Measurements from ENCODE around the gene IGFBP4.

GRCh38 chr17:40477796-40478195 is 34.5 kb downstream of the IGFBP4 start:
- TF ChIP-seq POLR2A (IDR thresholded peaks at IDR 0.05; ENCODE audit: low read depth, low read length) (no peak), POLR2AphosphoS5 (IDR thresholded peaks at IDR 0.05; ENCODE audit: low read depth, low read length) (no peak), TAF1 (IDR thresholded peaks at IDR 0.05; ENCODE audit: low read depth, low read length) (no peak), POU2F2 (IDR thresholded peaks at IDR 0.05; ENCODE audit: low read depth, low read length) (no peak), SPI1 (IDR thresholded peaks at IDR 0.05; ENCODE audit: low read depth, low read length) (no peak)

All from GM12891 (cell line).